WTC11 (cell line): ENCODE data around the gene KCNG3. TPM values are rescaled to one million over a fixed set of nuclear protein-coding genes. Genes with fewer than 3 reads are reported as not detected.
A peak's percentile ranks its signal among the peaks of the same experiment; 100 is the strongest.

Source experiments
- CBFB ChIP-seq: sonication (generic); formaldehyde crosslinking; IDR thresholded peaks from 2 replicates; pipeline ENCODE4 v1.8.1; 2022; ENCODE audit warnings: mild to moderate bottlenecking, low read depth, missing genetic modification reagents
- E2F5 ChIP-seq: sonication (generic); formaldehyde crosslinking; IDR thresholded peaks from 2 replicates; pipeline ENCODE4 v1.8.1; 2022; ENCODE audit warnings: mild to moderate bottlenecking, moderate library complexity, missing genetic modification reagents
- ERG ChIP-seq: fragments of 250-450 bp; sonication (Bioruptor Pico); IDR thresholded peaks from 2 replicates; pipeline ENCODE4 v1.8.0; 2021; ENCODE audit warnings: mild to moderate bottlenecking
- ESRRA ChIP-seq: sonication (generic); formaldehyde crosslinking; IDR thresholded peaks from 2 replicates; pipeline ENCODE4 v1.8.1; 2022; ENCODE audit warnings: mild to moderate bottlenecking, missing genetic modification reagents, borderline replicate concordance
- FOXJ3 ChIP-seq: sonication (generic); formaldehyde crosslinking; IDR thresholded peaks from 2 replicates; pipeline ENCODE4 v1.9.0; 2021; ENCODE audit warnings: missing genetic modification reagents, mild to moderate bottlenecking, borderline replicate concordance
- GRHL2 ChIP-seq: fragments of 250-450 bp; sonication (Bioruptor Pico); IDR thresholded peaks from 2 replicates; pipeline ENCODE4 v1.8.0; 2022; ENCODE audit warnings: mild to moderate bottlenecking, moderate library complexity; ENCODE audit not compliant: insufficient replicate concordance, severe bottlenecking
- KAT7 ChIP-seq: sonication (generic); formaldehyde crosslinking; IDR thresholded peaks from 2 replicates; pipeline ENCODE4 v1.8.1; 2023; ENCODE audit warnings: missing genetic modification reagents, mild to moderate bottlenecking, borderline replicate concordance
- MLX ChIP-seq: sonication (generic); formaldehyde crosslinking; IDR thresholded peaks from 2 replicates; pipeline ENCODE4 v1.8.1; 2023; ENCODE audit warnings: mild to moderate bottlenecking, missing genetic modification reagents, moderate library complexity
- NFE2L1 ChIP-seq: sonication (generic); formaldehyde crosslinking; IDR thresholded peaks from 2 replicates; pipeline ENCODE4 v1.8.1; 2023; ENCODE audit warnings: missing genetic modification reagents
- NR1H2 ChIP-seq: sonication (generic); formaldehyde crosslinking; IDR thresholded peaks from 2 replicates; pipeline ENCODE4 v1.9.0; 2021; ENCODE audit warnings: mild to moderate bottlenecking, moderate library complexity, missing genetic modification reagents
- OVOL2 ChIP-seq: fragments of 250-450 bp; sonication (Bioruptor Pico); IDR thresholded peaks from 2 replicates; pipeline ENCODE4 v1.9.0; 2021; ENCODE audit warnings: mild to moderate bottlenecking, borderline replicate concordance
- SMAD3 ChIP-seq: sonication (generic); formaldehyde crosslinking; IDR thresholded peaks from 2 replicates; pipeline ENCODE4 v1.8.0; 2022; ENCODE audit warnings: missing genetic modification reagents, mild to moderate bottlenecking, borderline replicate concordance
- USF1 ChIP-seq: sonication (generic); formaldehyde crosslinking; IDR thresholded peaks from 2 replicates; pipeline ENCODE4 v1.8.0; 2022; ENCODE audit warnings: mild to moderate bottlenecking, missing genetic modification reagents
- USF2 ChIP-seq: sonication (generic); formaldehyde crosslinking; IDR thresholded peaks from 2 replicates; pipeline ENCODE4 v1.8.1; 2023; ENCODE audit warnings: mild to moderate bottlenecking, missing genetic modification reagents, moderate library complexity
- ZBTB21 ChIP-seq: sonication (generic); formaldehyde crosslinking; IDR thresholded peaks from 2 replicates; pipeline ENCODE4 v1.8.1; 2023; ENCODE audit warnings: mild to moderate bottlenecking, missing genetic modification reagents, borderline replicate concordance
- total RNA-seq: library from RNA; stranded (reverse); gene quantifications from 3 replicates; pipeline ENCODE4 v1.2.3, GENCODE V29; 2021
- TF ChIP-seq, protein P1 (sequence below): sonication (generic); formaldehyde crosslinking; IDR thresholded peaks from 2 replicates; pipeline ENCODE4 v1.8.0; 2022; ENCODE audit warnings: missing genetic modification reagents
- TF ChIP-seq, protein P2 (sequence below): fragments of 250-450 bp; sonication (Bioruptor Pico); IDR thresholded peaks from 2 replicates; pipeline ENCODE4 v1.9.0; 2021; ENCODE audit warnings: moderate library complexity, mild to moderate bottlenecking, inconsistent platforms, borderline replicate concordance

Gene KCNG3
- total RNA-seq, 1 experiment from 2014 or later: 15.5 TPM

DNA sequence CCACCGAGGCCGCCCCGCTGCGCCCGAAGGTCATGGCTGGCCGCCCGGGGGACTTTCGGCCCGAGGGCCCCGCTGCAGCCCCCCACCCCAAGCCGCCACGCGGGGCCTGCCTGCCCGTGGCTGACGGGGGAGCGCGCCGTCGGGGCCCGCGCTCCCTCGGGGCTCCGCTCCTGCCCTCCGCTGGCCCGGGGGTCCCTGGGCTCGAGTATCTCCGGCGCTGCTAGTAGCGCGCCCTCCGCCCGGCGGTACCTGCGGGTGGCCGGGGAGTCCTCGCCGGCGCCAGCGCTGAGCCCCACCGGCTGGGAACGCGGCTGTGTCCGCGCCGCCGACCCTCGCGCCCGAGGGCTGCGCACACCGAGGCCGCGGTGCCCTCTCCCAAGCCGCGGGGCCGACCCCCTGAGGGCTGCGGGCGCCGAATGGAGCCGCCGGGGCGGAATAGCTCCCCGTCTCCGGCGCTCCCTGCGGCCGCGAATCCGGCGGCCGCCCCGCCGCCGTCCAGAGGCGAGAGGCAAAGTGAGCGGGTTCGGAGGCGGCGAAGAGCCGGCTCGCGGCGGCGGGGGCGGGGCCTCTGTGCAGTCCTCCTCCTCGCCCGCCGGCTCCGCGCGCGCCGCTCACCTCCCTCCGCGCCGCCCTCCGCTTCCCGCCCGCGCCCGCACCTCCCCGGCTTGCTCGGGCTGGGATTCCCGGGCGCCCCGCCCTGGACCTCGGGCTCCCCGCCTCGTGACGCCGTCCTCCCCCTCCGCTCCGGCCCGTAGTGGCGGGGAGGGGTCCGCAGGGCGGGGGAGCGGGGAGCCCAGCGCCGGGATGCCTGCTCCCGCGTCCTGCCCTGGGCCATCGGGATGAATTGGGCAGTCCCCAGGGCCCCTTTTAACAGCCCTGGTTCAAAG, at the start of gene KCNG3 (continued):
- TF ChIP-seq, protein P1, sequence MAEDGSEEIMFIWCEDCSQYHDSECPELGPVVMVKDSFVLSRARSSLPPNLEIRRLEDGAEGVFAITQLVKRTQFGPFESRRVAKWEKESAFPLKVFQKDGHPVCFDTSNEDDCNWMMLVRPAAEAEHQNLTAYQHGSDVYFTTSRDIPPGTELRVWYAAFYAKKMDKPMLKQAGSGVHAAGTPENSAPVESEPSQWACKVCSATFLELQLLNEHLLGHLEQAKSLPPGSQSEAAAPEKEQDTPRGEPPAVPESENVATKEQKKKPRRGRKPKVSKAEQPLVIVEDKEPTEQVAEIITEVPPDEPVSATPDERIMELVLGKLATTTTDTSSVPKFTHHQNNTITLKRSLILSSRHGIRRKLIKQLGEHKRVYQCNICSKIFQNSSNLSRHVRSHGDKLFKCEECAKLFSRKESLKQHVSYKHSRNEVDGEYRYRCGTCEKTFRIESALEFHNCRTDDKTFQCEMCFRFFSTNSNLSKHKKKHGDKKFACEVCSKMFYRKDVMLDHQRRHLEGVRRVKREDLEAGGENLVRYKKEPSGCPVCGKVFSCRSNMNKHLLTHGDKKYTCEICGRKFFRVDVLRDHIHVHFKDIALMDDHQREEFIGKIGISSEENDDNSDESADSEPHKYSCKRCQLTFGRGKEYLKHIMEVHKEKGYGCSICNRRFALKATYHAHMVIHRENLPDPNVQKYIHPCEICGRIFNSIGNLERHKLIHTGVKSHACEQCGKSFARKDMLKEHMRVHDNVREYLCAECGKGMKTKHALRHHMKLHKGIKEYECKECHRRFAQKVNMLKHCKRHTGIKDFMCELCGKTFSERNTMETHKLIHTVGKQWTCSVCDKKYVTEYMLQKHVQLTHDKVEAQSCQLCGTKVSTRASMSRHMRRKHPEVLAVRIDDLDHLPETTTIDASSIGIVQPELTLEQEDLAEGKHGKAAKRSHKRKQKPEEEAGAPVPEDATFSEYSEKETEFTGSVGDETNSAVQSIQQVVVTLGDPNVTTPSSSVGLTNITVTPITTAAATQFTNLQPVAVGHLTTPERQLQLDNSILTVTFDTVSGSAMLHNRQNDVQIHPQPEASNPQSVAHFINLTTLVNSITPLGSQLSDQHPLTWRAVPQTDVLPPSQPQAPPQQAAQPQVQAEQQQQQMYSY: peak; percentile 0; the same call in 1 of the 2 replicates
- TF ChIP-seq MLX (CRISPR knock-in tag) (no peak), ERG (no peak), USF1 (CRISPR knock-in tag) (peak; percentile 12; the same call in 1 of the 2 replicates), FOXJ3 (no peak), ZBTB21 (CRISPR knock-in tag) (peak; percentile 51; the same call in 1 of the 2 replicates), KAT7 (CRISPR knock-in tag) (peak; percentile 62; the same call in 1 of the 2 replicates), NR1H2 (CRISPR knock-in tag) (no peak), SMAD3 (CRISPR knock-in tag) (no peak), GRHL2 (CRISPR knock-in tag) (no peak), NFE2L1 (CRISPR knock-in tag) (peak; percentile 44; the same call in 1 of the 2 replicates), ESRRA (CRISPR knock-in tag) (no peak; the same call in 1 of the 2 replicates), OVOL2 (no peak), USF2 (CRISPR knock-in tag) (peak; percentile 49), E2F5 (CRISPR knock-in tag) (peak; percentile 81), CBFB (CRISPR knock-in tag) (0 out of 2 replicates have a peak, but pooled peaks have one; percentile 42)
- TF ChIP-seq, protein P2, sequence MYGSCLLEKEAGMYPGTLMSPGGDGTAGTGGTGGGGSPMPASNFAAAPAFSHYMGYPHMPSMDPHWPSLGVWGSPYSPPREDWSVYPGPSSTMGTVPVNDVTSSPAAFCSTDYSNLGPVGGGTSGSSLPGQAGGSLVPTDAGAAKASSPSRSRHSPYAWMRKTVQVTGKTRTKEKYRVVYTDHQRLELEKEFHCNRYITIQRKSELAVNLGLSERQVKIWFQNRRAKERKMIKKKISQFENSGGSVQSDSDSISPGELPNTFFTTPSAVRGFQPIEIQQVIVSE: no peak
- TF ChIP-seq, all 79 proteins: peak for 14
